ENCODE measurements around the gene ARHGAP15. TPM values are rescaled to one million over a fixed set of nuclear protein-coding genes. Genes with fewer than 3 reads are reported as not detected.

The ARHGAP15 gene
- total and polyA plus RNA-seq, 4 donors: 3.8 to 17.9 (median 13.2) TPM

DNA sequence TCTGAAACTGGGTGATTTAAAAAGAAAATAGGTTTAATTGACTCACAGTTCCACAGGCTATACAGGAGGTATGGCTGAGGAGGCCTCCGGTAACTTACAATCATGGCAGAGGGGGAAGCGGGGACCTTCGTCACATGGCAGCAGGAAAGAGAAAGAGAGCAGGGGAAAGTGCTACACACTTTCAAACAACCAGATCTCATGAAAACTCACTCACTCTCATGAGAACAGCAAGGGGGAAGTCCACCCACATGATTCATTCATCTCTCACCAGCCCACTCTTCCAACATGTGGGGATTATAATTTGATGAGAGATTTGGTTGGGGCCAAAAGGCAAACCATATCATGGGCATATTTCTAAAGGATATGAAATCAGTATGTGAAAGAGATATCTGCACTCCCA, 12.0 kb upstream of the ARHGAP15 start:
- DNase-seq (ENCODE audit: low spot score): no peak
- TF ChIP-seq HNF4A (conservative IDR thresholded peaks at IDR 0.05) (no peak), TAF1 (conservative IDR thresholded peaks at IDR 0.05) (no peak)
- TF ChIP-seq, protein P1, sequence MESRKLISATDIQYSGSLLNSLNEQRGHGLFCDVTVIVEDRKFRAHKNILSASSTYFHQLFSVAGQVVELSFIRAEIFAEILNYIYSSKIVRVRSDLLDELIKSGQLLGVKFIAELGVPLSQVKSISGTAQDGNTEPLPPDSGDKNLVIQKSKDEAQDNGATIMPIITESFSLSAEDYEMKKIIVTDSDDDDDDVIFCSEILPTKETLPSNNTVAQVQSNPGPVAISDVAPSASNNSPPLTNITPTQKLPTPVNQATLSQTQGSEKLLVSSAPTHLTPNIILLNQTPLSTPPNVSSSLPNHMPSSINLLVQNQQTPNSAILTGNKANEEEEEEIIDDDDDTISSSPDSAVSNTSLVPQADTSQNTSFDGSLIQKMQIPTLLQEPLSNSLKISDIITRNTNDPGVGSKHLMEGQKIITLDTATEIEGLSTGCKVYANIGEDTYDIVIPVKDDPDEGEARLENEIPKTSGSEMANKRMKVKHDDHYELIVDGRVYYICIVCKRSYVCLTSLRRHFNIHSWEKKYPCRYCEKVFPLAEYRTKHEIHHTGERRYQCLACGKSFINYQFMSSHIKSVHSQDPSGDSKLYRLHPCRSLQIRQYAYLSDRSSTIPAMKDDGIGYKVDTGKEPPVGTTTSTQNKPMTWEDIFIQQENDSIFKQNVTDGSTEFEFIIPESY (IDR thresholded peaks at IDR 0.05): no peak
- WGBS: 91% methylated on average over 3 of the region's 3 CpGs

DNA sequence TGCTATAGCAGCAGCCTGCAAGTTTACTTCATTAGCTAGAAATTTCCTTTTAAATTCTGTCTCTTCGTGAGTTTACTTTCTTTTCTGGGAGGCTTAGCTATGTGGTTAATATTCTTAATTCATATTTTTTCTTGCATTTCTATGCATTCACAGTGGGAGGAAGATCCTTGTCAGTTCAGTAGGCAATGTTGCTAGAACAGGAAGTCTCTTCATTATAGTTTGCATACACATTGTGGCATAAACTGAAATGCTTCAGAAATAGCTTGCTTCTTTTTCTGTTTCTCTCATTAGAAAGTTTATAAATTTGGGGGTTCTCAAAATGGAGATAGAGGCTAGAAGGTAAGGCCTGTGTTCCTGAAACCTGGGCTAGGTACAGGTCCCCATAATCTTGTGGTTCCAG, 8.1 kb upstream of the ARHGAP15 start:
- Histone ChIP-seq H3K36me3 (ENCODE audit: control insufficient read depth in 4 of 4, insufficient read depth in 3 of 4, low read depth in 1 of 4, low read length in 3 of 4) (no peaks in the 10 kb centered on the region), H3K27me3 (ENCODE audit: control insufficient read depth in 4 of 4, insufficient read depth in 4 of 4, low read length in 3 of 4) (no peaks in the 10 kb centered on the region), H3K4me3 (ENCODE audit: low read depth in 1 of 3, low read length in 3 of 3) (no peak overlapping the region), H3K9ac (ENCODE audit: low read depth in 1 of 2, low read length in 2 of 2) (no peak overlapping the region), H3K9me3 (ENCODE audit: control insufficient read depth in 4 of 4, low read length in 3 of 4) (no peaks in the 10 kb centered on the region), H3K27ac (ENCODE audit: low read depth in 1 of 2, low read length in 2 of 2) (no peak overlapping the region), H3K4me1 (ENCODE audit: control insufficient read depth in 4 of 4, insufficient read depth in 4 of 4, low read length in 3 of 4) (no peaks in the 10 kb centered on the region)
- 71% methylated on average over 1 of the region's 1 CpG for WGBS
- no peak for DNase-seq (ENCODE audit: low spot score)
- TF ChIP-seq JUND (IDR thresholded peaks at IDR 0.05) (no peak), TAF1 (conservative IDR thresholded peaks at IDR 0.05) (no peak), HNF4G (IDR thresholded peaks at IDR 0.05) (no peak), FOXA1 (IDR thresholded peaks at IDR 0.05) (no peak), SP1 (IDR thresholded peaks at IDR 0.05) (no peak), HNF4A (conservative IDR thresholded peaks at IDR 0.05) (no peak), YY1 (IDR thresholded peaks at IDR 0.05) (no peak), RAD21 (IDR thresholded peaks at IDR 0.05) (no peak), FOXA2 (IDR thresholded peaks at IDR 0.05) (no peak), GABPA (IDR thresholded peaks at IDR 0.05 in 1 of 2, conservative IDR thresholded peaks at IDR 0.05 in 1 of 2) (no peak), EGR1 (IDR thresholded peaks at IDR 0.05; ENCODE audit: low read depth in 2 of 2) (no peak), RXRA (IDR thresholded peaks at IDR 0.05) (no peak), NR2F2 (IDR thresholded peaks at IDR 0.05) (no peak)
- TF ChIP-seq, protein P2, sequence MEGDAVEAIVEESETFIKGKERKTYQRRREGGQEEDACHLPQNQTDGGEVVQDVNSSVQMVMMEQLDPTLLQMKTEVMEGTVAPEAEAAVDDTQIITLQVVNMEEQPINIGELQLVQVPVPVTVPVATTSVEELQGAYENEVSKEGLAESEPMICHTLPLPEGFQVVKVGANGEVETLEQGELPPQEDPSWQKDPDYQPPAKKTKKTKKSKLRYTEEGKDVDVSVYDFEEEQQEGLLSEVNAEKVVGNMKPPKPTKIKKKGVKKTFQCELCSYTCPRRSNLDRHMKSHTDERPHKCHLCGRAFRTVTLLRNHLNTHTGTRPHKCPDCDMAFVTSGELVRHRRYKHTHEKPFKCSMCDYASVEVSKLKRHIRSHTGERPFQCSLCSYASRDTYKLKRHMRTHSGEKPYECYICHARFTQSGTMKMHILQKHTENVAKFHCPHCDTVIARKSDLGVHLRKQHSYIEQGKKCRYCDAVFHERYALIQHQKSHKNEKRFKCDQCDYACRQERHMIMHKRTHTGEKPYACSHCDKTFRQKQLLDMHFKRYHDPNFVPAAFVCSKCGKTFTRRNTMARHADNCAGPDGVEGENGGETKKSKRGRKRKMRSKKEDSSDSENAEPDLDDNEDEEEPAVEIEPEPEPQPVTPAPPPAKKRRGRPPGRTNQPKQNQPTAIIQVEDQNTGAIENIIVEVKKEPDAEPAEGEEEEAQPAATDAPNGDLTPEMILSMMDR (IDR thresholded peaks at IDR 0.05; ENCODE audit: low read depth, low read length, missing input control): no peak
- TF ChIP-seq, protein P1 (IDR thresholded peaks at IDR 0.05): no peak
- TF ChIP-seq, protein P3, sequence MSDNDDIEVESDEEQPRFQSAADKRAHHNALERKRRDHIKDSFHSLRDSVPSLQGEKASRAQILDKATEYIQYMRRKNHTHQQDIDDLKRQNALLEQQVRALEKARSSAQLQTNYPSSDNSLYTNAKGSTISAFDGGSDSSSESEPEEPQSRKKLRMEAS (IDR thresholded peaks at IDR 0.05): no peak
- TF ChIP-seq, protein P4, sequence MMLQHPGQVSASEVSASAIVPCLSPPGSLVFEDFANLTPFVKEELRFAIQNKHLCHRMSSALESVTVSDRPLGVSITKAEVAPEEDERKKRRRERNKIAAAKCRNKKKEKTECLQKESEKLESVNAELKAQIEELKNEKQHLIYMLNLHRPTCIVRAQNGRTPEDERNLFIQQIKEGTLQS (IDR thresholded peaks at IDR 0.05): no peak
- TF ChIP-seq, protein P5, sequence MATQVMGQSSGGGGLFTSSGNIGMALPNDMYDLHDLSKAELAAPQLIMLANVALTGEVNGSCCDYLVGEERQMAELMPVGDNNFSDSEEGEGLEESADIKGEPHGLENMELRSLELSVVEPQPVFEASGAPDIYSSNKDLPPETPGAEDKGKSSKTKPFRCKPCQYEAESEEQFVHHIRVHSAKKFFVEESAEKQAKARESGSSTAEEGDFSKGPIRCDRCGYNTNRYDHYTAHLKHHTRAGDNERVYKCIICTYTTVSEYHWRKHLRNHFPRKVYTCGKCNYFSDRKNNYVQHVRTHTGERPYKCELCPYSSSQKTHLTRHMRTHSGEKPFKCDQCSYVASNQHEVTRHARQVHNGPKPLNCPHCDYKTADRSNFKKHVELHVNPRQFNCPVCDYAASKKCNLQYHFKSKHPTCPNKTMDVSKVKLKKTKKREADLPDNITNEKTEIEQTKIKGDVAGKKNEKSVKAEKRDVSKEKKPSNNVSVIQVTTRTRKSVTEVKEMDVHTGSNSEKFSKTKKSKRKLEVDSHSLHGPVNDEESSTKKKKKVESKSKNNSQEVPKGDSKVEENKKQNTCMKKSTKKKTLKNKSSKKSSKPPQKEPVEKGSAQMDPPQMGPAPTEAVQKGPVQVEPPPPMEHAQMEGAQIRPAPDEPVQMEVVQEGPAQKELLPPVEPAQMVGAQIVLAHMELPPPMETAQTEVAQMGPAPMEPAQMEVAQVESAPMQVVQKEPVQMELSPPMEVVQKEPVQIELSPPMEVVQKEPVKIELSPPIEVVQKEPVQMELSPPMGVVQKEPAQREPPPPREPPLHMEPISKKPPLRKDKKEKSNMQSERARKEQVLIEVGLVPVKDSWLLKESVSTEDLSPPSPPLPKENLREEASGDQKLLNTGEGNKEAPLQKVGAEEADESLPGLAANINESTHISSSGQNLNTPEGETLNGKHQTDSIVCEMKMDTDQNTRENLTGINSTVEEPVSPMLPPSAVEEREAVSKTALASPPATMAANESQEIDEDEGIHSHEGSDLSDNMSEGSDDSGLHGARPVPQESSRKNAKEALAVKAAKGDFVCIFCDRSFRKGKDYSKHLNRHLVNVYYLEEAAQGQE (IDR thresholded peaks at IDR 0.05): no peak

More for the DNA sequence above, 12.0 kb upstream of the ARHGAP15 start:
- Histone ChIP-seq H3K9ac (ENCODE audit: low read depth in 1 of 2, low read length in 2 of 2) (no peak overlapping the region), H3K4me3 (ENCODE audit: low read depth in 1 of 3, low read length in 3 of 3) (no peak overlapping the region), H3K9me3 (ENCODE audit: control insufficient read depth in 4 of 4, low read length in 3 of 4) (no peaks in the 10 kb centered on the region), H3K27ac (ENCODE audit: low read depth in 1 of 2, low read length in 2 of 2) (no peak overlapping the region), H3K27me3 (ENCODE audit: control insufficient read depth in 4 of 4, insufficient read depth in 4 of 4, low read length in 3 of 4) (no peaks in the 10 kb centered on the region), H3K4me1 (ENCODE audit: control insufficient read depth in 4 of 4, insufficient read depth in 4 of 4, low read length in 3 of 4) (no peaks in the 10 kb centered on the region), H3K36me3 (ENCODE audit: control insufficient read depth in 4 of 4, insufficient read depth in 3 of 4, low read depth in 1 of 4, low read length in 3 of 4) (no peaks in the 10 kb centered on the region)

Measured in liver (tissue), 9 donors.